HepG2 (cell line): ENCODE measurements around the gene KCNK6. TPM values are rescaled to one million over a fixed set of nuclear protein-coding genes. Genes with fewer than 3 reads are reported as not detected.

Experiments used
- AGO1 ChIP-seq: fragments of 200-400 bp; formaldehyde crosslinking; IDR thresholded peaks from 2 replicates; pipeline ENCODE4 v1.6.1; 2017; ENCODE audit warnings: mild to moderate bottlenecking, low read depth, low read length, moderate library complexity; ENCODE audit not compliant: poor library complexity, severe bottlenecking
- ASH2L ChIP-seq: fragments of 300-600, 200-600 bp; sonication (generic); IDR thresholded peaks from 2 replicates; pipeline ENCODE4 v1.7.0; 2017; ENCODE audit warnings: low read depth, mild to moderate bottlenecking, moderate library complexity, mixed read lengths, low read length; ENCODE audit not compliant: insufficient read length
- ATF7-NPFF ChIP-seq: sonication (generic); formaldehyde crosslinking; IDR thresholded peaks from 2 replicates; pipeline ENCODE4 v1.8.1; 2023; ENCODE audit warnings: mild to moderate bottlenecking, low read depth, missing genetic modification reagents, moderate library complexity
- DBP ChIP-seq: sonication (generic); formaldehyde crosslinking; IDR thresholded peaks from 2 replicates; pipeline ENCODE4 v1.4.0; 2020; ENCODE audit warnings: missing genetic modification reagents; ENCODE audit errors: not compliant biosample characterization
- DRAP1 ChIP-seq: IDR thresholded peaks from 2 replicates; pipeline ENCODE4 v1.6.1; 2016; ENCODE audit warnings: missing genetic modification reagents, missing compliant biosample characterization
- EHMT2 ChIP-seq: fragments of 200-600 bp; sonication (generic); IDR thresholded peaks from 2 replicates; pipeline ENCODE4 v1.7.0; 2017; ENCODE audit warnings: antibody characterized with exemption, low read depth, low read length, borderline replicate concordance
- GATAD1 ChIP-seq: IDR thresholded peaks from 2 replicates; pipeline ENCODE4 v1.6.1; 2016; ENCODE audit warnings: missing genetic modification reagents, missing compliant biosample characterization
- GZF1 ChIP-seq: sonication (generic); formaldehyde crosslinking; IDR thresholded peaks from 2 replicates; pipeline ENCODE4 v1.5.1; 2020; ENCODE audit warnings: mild to moderate bottlenecking, missing genetic modification reagents
- HMGXB4 ChIP-seq, 2 experiments: sonication (generic) in 1 of 2; formaldehyde crosslinking in 1 of 2; IDR thresholded peaks; 2 replicates each; pipeline versions ENCODE4 v1.4.0 to v1.6.1; 2018 to 2020; ENCODE audit warnings: missing genetic modification reagents in 2 of 2, borderline replicate concordance in 1 of 2, low read depth in 1 of 2, mild to moderate bottlenecking in 1 of 2, missing biosample characterization in 1 of 2
- PITX1 ChIP-seq: sonication (generic); formaldehyde crosslinking; IDR thresholded peaks from 2 replicates; pipeline ENCODE4 v1.5.1; 2020; ENCODE audit warnings: mild to moderate bottlenecking, missing genetic modification reagents
- RBFOX2 ChIP-seq: fragments of 200-400 bp; formaldehyde crosslinking; IDR thresholded peaks from 2 replicates; pipeline ENCODE4 v1.6.1; 2017; ENCODE audit warnings: low read depth, mild to moderate bottlenecking, low read length
- SIN3A ChIP-seq: IDR thresholded peaks from 2 replicates; pipeline ENCODE4 v1.6.1; 2011; ENCODE audit warnings: low read depth, mild to moderate bottlenecking, control low read depth, low read length, borderline replicate concordance
- SUZ12 ChIP-seq: fragments of 150-350 bp; IDR thresholded peaks from 2 replicates; pipeline ENCODE4 v1.6.1; 2014; ENCODE audit warnings: low read depth, low read length
- TEAD3 ChIP-seq: optimal IDR thresholded peaks from 2 replicates; pipeline ENCODE3; 2016; ENCODE audit warnings: borderline replicate concordance
- ZBTB20 ChIP-seq: sonication (generic); formaldehyde crosslinking; IDR thresholded peaks from 2 replicates; pipeline ENCODE4 v1.8.1; 2023; ENCODE audit warnings: missing genetic modification reagents, low read depth, mild to moderate bottlenecking, borderline replicate concordance
- ZKSCAN8 ChIP-seq: IDR thresholded peaks from 2 replicates; pipeline ENCODE4 v1.6.1; 2016; ENCODE audit warnings: borderline replicate concordance, missing genetic modification reagents, missing compliant biosample characterization
- ZNF276 ChIP-seq: sonication (generic); formaldehyde crosslinking; IDR thresholded peaks from 2 replicates; pipeline ENCODE4 v1.4.0; 2020; ENCODE audit warnings: mild to moderate bottlenecking, low read depth, missing genetic modification reagents
- ZNF331 ChIP-seq: sonication (generic); formaldehyde crosslinking; IDR thresholded peaks from 2 replicates; pipeline ENCODE4 v1.4.0; 2020; ENCODE audit warnings: missing genetic modification reagents
- ZNF431 ChIP-seq: sonication (generic); formaldehyde crosslinking; IDR thresholded peaks from 2 replicates; pipeline ENCODE4 v1.9.0; 2022; ENCODE audit warnings: missing genetic modification reagents, low read depth, mild to moderate bottlenecking, borderline replicate concordance
- ZNF724P ChIP-seq: sonication (generic); formaldehyde crosslinking; IDR thresholded peaks from 2 replicates; pipeline ENCODE4 v1.8.0; 2022; ENCODE audit warnings: missing genetic modification reagents, borderline replicate concordance
- ZNF780A ChIP-seq: sonication (generic); formaldehyde crosslinking; IDR thresholded peaks from 2 replicates; pipeline ENCODE4 v1.8.0; 2022; ENCODE audit warnings: mild to moderate bottlenecking, missing genetic modification reagents, moderate library complexity
- polyA plus RNA-seq, 8 experiments: library from polyadenylated mRNA; depleted of rRNA in 3 of 8; stranded (reverse) in 7 of 8; unstranded in 1 of 8; fragments of >200 nt; fragmentation: Illumina TruSeq in 4 of 8; extraction: Trizol in 4 of 8; gene quantifications; 2 replicates each; pipeline versions ENCODE4 v1.2.1 to v1.2.3, GENCODE V29; 2011 to 2016; ENCODE audit warnings: low read depth in 4 of 8, missing spikeins in 1 of 8, mixed read lengths in 1 of 8; ENCODE audit not compliant: insufficient read depth in 1 of 8
- total RNA-seq, 5 experiments: library from RNA; depleted of rRNA; stranded (reverse); fragments of >200 nt; fragmentation: Illumina TruSeq; extraction: Trizol; gene quantifications; 2 replicates each; pipeline ENCODE4 v1.2.3, GENCODE V29; 2016; ENCODE audit warnings: low read depth in 1 of 5
- TF ChIP-seq, protein P1 (sequence below): sonication (generic); formaldehyde crosslinking; IDR thresholded peaks from 2 replicates; pipeline ENCODE4 v1.8.1; 2023; ENCODE audit warnings: mild to moderate bottlenecking, moderate library complexity, missing genetic modification reagents

KCNK6 gene
- total and polyA plus RNA-seq, 2 of the 13 experiments (the other 11 are each of a cell fraction or from before 2014, with no cell fraction given), result 0.03 TPM; not detected in 1

DNA sequence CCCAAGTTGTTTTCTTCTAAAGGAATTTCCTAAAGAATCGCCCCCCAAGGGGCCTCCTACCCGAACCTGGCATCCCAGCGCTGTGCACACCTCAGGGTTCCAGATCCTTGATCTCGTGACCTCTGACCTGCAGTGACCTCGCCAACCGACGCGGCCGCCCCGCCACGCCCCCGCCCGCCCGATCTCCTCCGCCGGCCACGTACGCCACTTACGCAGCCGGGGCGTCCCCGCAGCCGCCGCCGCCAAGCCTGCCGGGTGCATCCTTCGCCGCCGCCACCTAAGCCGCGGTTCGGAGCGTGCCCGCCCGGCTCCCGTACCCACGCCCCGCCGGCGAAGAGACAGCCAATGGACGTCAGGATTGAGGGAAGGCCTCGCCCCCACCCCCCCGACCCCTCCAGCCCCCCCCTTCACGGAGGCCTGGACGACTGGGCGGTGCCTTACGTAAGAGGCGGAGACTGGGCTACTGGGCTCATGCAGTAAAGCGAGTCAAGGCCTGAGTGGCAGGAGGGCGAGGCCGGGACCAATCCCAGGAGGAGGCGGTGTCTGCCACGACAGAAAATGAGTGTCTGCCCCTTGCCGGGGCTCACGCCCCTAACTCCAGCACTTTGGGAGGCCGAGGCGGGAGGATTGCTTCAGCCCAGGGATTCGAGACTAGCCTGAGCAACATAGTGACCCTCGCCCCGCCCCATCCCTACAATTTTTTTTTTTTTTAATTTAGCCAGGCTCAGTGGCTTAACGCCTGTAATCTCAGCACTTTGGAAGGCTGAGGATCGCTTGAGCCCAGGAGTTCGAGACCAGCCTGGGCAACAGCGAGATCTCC lies 3.8 kb upstream of the KCNK6 start, which contains the start of gene YIF1B (continued):
- TF ChIP-seq DBP (CRISPR knock-in tag), result no peak
- peak; percentile 34; the same call in 1 of the 2 replicates for TF ChIP-seq SIN3A
- TF ChIP-seq DRAP1 (CRISPR knock-in tag), result peak; percentile 42
- TF ChIP-seq ZKSCAN8 (CRISPR knock-in tag), result 0 out of 2 replicates have a peak, but pooled peaks have one; percentile 27
- TF ChIP-seq PITX1 (CRISPR knock-in tag), result peak; percentile 55
- TF ChIP-seq ATF7-NPFF (CRISPR knock-in tag), result peak; percentile 65; the same call in 1 of the 2 replicates
- peak; percentile 68; the same call in 1 of the 2 replicates for TF ChIP-seq ZNF724P
- TF ChIP-seq ZNF276, result no peak
- TF ChIP-seq EHMT2, result no peak
- TF ChIP-seq GZF1 (CRISPR knock-in tag), result no peak
- peak; percentile 56 for TF ChIP-seq ASH2L
- peak in 1 of 2 experiments; percentile 62; a peak in 2 of 4 replicates for TF ChIP-seq HMGXB4 (CRISPR knock-in tag; IDR thresholded peaks at IDR 0.05; ENCODE audit: borderline replicate concordance in 1 of 2, low read depth in 1 of 2)
- TF ChIP-seq GATAD1 (CRISPR knock-in tag), result peak; percentile 16
- TF ChIP-seq, protein P1, sequence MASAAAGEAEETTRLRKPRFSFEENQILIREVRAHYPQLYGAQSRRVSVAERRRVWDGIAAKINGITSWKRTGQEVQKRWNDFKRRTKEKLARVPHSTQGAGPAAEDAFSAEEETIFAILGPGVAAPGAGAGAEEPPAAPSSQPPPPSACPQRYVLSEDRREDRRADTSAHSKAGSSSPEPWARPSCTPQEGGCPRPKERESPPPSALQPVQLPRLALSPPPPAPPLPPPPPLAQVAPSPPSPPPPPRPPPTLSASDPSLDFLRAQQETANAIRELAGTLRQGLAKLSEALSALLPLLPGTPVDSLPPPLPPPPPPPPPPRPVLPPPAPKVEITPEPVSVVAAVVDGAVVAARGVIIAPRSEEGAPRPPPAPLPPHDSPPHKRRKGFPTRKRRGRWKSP (CRISPR knock-in tag), result 0 out of 2 replicates have a peak, but pooled peaks have one; percentile 32
- TF ChIP-seq ZNF331, result peak; percentile 69
- peak; percentile 3 for TF ChIP-seq TEAD3
- TF ChIP-seq ZNF431 (CRISPR knock-in tag), result no peak
- 0 out of 2 replicates have a peak, but pooled peaks have one; percentile 27 for TF ChIP-seq ZBTB20 (CRISPR knock-in tag)
- TF ChIP-seq RBFOX2, result 0 out of 2 replicates have a peak, but pooled peaks have one; percentile 43
- TF ChIP-seq SUZ12, result no peak
- TF ChIP-seq ZNF780A (CRISPR knock-in tag), result no peak
- TF ChIP-seq AGO1, result peak; percentile 88
